Left colon (tissue), 2 donors: ENCODE results near the gene RBM45. TPM values are rescaled to one million over a fixed set of nuclear protein-coding genes. Genes with fewer than 3 reads are reported as not detected.
"Not testable (repeated sequence)": the region's sequence is repeated elsewhere in the genome, so short reads cannot be mapped to it uniquely, and the experiment has no call there.

ENCODE experiments used
- ATAC-seq: fragments of 200-7000 bp; cut with Tn5 transposase; one replicate; pipeline ENCODE4 v1.9.1; 2020; ENCODE audit warnings: mild to moderate bottlenecking, moderate library complexity
- DNase-seq, 2 donors: peaks; one replicate each; pipeline ENCODE4 v3.0.0-alpha.2; 2020
- intact Hi-C, 2 donors: fragments of 100-400 bp; cut with DNase I in 1 of 2; cut with micrococcal nuclease in 1 of 2; formaldehyde crosslinking; loops; one replicate each; pipeline versions ENCODE4 v1.11.2 to v1.14.0; 2022; cut with DNase I, micrococcal nuclease
- long read RNA-seq: library from polyadenylated mRNA; unstranded; transcript quantifications from one replicate; pipeline ENCODE4 v2.0.0, GENCODE V29; 2021
- total RNA-seq, 2 donors: library from RNA; stranded (reverse); fragmentation: NEBNext Ultra II Directional; extraction: Animal tissue kit (Norgen Biotek cat#: 25700); gene quantifications; one replicate each; pipeline ENCODE4 v1.2.1, GENCODE V29; 2021
- donor health status: DM: no; HTN: no; CAD: no.
- donor health status: DM: yes; HTN: yes; CAD: no.

The RBM45 gene
- 10 to 100 TPM; 12.9 to 15.9 TPM for total RNA-seq
- long read RNA-seq, transcript RBM45-201 (10 exons, 1,785 nt): major isoform, 24 of 41 reads
- long read RNA-seq, transcript RBM45-207 (10 exons, 1,788 nt): minor isoform, 6 of 41 reads
- long read RNA-seq, partial matches to known transcripts: 2 of 41 reads
- long read RNA-seq, other reads (novel, unspliced or antisense): 9 of 41 reads

GRCh38 chr2:178112202-178113152 lies at the start of gene RBM45:
Gene RBM45, plus strand, starts transcription at chr2:178112437. Its CDS starts 110 bp downstream, at chr2:178112547.
- intact Hi-C loops: no loop called here
- ATAC-seq: peak; percentile 98
- peak; percentile 92 to 95 for DNase-seq

DNA sequence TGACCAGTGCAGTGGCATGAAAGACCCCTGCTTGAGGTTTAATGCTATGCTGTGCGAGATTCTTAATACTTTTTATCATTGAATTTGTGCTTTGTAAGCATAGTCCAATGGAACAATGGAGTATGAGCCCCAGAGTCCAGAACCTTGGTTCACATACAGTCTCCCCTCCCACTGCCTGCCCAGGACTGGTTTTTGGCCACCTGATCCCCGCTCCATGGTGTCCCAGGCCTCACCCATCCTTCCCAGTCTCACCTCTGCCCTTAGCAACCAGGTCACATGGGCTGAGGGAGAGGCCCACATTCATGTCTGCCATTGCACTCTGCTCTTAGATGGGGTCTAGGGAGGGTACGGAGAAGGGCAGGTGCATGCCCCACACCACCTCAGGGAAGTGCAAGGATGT lies 45.9 kb upstream of the RBM45 start:
- no peak for ATAC-seq
- intact Hi-C loops: no loop called here
- DNase-seq: no peak

GRCh38 chr2:178066890-178067669 lies 45.2 kb upstream of the RBM45 start:
- DNase-seq (no peak), ATAC-seq (no peak)
- intact Hi-C loops: no loop called here

DNA sequence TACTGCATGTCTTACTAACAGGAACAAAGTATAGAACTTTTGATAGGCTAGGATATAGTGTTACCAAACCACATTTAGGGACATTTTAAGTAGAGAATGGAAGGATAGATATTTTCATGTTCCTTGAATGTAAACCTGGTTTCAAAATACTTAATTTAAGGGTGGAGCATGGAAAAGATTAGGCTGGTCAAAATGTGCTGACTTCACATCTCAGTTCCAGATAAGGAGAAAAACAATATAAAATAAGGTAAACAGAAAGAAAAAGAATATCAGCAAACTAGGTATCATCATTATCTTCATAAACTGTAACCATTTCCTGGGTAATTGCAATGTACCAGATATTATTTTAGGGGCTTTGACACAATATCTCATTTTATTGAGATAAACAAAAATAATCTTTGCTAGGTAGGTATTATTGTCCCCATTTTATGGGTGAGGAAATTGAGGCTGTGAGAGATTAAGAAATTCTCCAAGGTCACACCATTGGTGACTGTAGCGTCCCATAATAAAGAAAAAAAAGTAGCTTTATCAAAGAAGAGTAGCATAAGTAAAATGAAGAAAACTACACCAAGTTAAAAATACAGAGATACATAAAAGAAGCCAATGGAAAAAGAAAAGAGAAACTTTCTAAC lies 43.3 kb upstream of the RBM45 start:
- ATAC-seq (no peak), DNase-seq (no peak)
- intact Hi-C loops: no loop called here

GRCh38 chr2:178069551-178069950 lies 42.7 kb upstream of the RBM45 start:
- DNase-seq (no peak), ATAC-seq (no peak)
- intact Hi-C loops: no loop called here

DNA sequence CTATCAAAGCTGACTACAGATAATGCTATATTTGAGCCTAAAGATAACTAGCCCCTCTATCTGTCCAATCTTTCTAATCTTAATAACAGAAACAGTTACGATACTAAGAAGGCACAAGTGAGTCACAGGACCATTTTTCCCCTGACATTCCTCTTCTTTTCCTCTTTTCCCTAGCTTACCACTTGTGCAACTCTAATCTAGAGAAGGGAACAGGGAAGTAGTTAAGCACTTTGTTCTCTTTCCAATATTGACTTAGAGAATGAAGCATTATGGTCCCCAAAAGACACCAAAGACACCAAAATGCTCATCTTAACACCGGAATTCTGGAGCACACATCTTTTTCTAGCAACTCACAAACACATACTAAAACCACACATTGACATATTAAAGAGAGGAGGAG lies 41.4 kb upstream of the RBM45 start:
- intact Hi-C loops: no loop called here
- ATAC-seq: no peak
- DNase-seq: no peak

DNA sequence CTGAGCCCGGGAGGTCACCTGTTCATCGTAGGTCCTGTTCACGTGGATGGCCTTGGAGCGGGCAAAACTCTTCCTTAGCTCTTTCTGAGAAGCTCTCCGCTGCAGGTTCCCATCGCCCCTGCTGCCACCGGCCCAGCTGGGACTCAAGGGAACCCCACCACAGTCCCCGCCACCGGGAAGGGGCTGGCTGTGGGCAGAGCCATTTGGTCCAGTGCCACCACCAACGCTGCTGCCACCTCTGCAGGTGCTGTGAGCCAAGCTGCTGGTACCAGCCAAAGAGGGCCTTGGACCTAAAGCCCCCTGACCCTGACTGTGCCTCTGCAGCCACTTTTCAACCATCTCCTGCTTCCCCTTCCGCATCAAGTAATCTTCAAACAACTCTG lies 40.2 kb upstream of the RBM45 start:
- DNase-seq: peak in 1 of 2 donors; percentile 9
- intact Hi-C loops: no loop called here
- no peak for ATAC-seq

DNA sequence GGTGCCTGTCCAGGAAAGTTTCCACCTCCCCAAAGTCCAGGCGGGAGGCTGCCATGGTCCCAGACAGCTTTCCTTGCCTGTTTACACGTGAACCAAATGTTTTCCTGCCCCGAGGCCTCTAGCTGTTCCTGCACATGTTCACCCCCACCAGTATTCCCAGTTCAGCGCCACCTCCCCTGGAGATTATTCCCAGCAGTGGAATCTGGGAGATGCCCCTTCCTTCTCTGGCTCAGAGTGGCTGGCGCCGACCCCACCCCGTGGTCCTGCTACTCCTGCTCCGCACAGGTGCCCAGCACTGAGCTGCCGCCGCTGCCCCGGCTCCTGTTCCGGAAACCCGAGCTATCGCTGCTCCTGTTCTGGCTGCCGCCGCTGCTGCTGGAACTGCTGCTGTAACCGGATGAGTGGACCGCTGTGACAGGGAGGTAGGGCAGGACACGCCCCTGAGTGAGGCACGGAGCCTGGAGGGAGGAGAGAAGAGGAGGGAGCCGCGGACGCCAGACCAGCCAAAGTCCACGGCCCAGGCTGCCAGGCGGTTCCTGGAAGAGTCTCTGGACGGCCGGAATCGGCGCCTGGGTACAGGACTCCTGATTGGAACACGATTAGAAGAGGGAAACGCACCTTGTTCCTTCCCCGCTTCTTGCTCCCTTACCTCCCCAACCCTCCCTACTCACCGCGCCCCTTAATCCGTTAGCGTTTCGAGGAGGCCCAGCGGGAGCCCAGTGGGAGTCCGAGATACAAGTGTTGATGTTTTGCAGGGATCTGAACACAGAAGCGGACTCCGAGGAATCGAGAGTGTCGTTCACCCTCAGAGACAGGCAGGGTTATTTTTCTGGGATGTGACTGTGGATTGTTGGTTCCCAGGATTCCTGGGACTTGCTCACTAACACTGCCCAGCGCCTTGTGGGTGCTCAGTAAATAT lies 39.6 kb upstream of the RBM45 start, which contains the start of gene PDE11A:
TSS of gene PDE11A (minus strand) at position 395 of the 919 bp plus-strand sequence. CDS start at position 55, 340 bp downstream.
- peak; percentile 91 to 95 for DNase-seq
- intact Hi-C loops: no loop called here
- peak; percentile 98 for ATAC-seq

DNA sequence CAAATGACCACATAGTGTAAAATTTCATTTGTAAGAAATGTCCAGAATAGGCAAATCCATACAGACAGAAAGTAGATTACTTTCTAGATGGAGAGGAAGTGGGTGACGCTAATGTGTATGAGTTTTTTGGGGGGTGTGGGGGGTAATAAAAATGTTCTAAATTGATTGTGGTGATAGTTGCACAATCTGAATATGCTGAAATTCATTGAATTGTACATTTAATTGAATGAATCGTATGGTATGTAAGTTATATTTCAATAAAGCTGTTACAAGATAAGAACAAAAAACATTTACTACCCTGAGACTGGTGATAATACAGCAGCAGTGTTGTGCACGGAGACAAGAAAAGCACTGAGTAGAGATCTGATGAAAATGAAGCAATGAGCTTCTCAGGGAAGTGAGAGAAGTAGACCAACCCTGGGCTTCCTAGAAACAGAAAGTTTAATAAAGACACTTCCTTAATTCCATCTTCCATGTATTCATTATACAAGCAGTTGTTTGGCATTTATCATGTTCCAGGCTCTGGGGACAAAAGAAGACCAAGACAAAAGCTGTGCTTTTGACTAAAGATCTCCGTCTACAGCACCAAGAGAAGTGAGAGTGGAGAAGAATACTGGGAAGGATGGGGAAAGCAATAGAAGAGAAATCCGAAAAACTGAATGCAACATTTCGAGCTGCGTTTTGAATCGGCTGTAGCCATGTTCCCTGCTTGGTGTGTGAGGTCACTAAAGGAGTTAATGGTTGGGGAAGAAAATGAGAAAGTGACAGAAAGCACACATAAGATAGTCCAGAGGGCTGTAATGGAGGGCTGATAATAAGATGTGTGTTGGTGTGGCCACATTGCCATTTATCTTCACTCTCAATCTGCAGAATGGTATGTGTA lies 37.9 kb upstream of the RBM45 start:
- ATAC-seq: no peak
- no peak for DNase-seq
- intact Hi-C loops: no loop called here

DNA sequence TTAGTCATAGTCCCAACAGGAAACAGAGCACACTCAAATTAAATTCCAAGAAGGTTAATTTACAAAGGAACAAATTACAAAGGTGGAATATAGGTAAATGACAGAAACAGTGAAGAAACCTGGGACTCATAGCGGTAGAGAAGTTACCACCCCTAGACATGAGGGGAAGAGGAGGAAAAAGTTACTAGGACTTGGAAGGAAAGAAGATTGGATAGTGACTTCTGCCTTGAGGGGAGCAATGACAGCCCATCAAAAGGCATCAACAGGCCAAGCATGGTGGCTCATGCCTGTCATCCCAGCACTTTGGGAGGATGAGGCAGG lies 37.3 kb upstream of the RBM45 start:
- DNase-seq (no peak), ATAC-seq (no peak)
- intact Hi-C loops: no loop called here

GRCh38 chr2:178076130-178076529 lies 36.1 kb upstream of the RBM45 start:
- DNase-seq (no peak), ATAC-seq (no peak)
- intact Hi-C loops: no loop called here

- DNase-seq, ATAC-seq, intact Hi-C loops: not testable (repeated sequence)
These were observed 33.0 kb upstream of the RBM45 start for GRCh38 chr2:178079279-178079678.

- DNase-seq: no peak
- intact Hi-C loops: no loop called here
- ATAC-seq: no peak
These were observed 29.7 kb upstream of the RBM45 start for GRCh38 chr2:178082408-178083045.

- intact Hi-C loops: no loop called here
- ATAC-seq (no peak), DNase-seq (no peak)
These were observed 28.0 kb upstream of the RBM45 start for GRCh38 chr2:178084273-178084672.

DNA sequence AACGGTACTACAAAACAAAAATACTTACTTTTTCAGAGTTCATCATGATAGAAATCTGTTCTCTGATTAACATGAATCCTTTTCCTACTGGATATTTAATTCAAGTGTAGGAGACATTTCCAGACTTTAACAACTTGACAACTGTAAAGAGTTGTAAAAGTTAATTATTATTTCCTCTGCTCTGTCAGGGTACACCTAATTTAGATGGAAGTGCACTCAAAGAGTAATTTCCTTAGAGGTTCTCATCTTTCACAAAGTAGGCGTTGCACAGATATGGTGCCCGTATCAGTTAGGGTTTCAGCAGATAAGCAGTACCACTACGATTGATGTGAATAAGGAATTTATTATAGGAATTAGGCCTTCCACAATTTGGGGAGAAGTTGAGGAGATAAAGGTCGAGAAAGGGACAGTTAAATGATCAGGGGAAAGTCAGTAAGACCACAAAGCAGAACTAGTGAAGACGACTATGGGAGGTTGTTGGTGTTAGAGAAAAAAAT lies 23.4 kb upstream of the RBM45 start:
- peak; percentile 99 for ATAC-seq
- no peak for DNase-seq
- intact Hi-C loops: no loop called here

GRCh38 chr2:178093471-178093870 lies 18.8 kb upstream of the RBM45 start:
- no peak for DNase-seq
- no peak for ATAC-seq
- intact Hi-C loops: no loop called here
